Eye (tissue), 1 donor: ENCODE measurements around the gene SSH2.

Source experiments
- DNase-seq: peaks from one replicate; pipeline ENCODE4 v3.0.0-alpha.2; 2015

SSH2 gene

GRCh38 chr17:29583324-29584248 is 346.4 kb downstream of the SSH2 start:
- peak; percentile 23 for DNase-seq

DNA sequence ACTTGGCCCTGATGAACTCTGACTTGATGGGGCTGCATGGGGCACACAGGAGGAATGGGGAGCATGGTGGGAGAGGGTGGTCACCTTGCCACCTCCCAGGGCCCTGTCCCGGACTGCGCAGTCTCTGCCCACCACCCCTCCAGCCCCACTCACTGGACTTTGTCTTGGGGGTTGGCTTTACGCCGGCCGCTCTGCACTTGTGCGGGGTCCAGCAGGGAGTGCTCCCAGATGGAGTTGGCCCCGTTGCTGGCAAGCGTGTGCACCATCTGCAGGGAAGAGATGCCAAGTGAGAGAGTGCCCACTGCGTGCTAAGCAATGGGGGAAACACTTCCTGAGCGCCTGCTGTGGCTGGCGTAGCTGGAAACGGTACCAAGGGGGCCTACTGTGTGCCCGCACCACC is 347.3 kb downstream of the SSH2 start:
- DNase-seq, result no peak

DNA sequence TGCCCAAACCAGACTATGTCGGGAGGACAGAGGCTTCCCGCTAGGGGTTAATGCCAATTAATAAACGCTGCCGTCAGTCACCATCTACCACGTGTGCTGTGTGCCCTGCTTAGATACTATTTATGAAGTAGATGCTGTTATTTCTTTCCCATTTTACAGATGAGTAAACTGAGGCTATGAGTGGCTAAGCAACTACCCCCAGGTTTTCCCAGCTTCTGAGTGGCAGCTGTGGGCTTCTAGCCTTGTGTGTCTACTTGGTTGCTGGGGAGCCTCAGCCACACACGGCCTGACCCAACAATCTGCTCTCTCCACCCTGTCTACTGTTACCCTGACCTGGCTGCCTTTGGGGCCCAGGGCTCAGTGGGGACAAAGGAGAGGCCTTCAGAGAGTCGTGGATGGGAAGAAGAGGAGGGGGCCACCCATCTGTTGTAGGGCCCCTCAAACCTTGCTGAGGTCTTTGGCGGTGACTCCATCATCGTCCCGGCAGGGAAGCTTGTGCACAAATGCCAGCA is 347.7 kb downstream of the SSH2 start:
- DNase-seq, result no peak

DNA sequence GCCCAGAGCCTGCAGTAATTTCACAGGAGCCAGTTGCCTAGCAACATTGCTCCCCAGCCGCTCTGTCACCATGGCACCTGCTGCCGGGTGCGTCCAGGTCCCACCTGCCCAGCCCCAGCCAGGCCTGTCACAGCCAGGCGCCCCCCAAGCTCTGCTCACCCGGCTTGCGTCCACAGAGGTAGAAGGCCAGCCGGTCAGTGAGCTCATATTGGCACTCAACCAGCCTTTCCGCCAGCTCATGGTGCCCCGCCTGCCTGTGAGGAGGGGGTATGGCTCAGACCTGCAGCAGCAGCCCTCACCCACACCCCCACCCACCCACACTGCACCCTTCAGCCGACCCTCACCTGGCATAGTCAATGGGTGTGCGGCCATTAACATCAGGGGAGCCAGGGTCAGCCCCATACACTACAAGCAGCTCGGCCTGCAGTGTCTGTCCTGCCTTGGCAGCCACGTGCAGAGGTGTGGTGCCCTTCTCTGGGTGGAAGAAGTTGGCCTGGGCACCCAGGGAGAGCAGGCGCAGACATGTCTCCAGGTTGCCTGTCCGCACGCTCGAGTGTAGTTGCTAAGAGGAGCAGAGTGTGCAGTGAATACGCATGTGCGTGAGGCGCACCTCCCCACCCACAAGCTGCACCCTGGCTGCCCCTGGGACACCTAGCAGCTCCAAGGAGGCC is 348.3 kb downstream of the SSH2 start:
- DNase-seq, result no peak

DNA sequence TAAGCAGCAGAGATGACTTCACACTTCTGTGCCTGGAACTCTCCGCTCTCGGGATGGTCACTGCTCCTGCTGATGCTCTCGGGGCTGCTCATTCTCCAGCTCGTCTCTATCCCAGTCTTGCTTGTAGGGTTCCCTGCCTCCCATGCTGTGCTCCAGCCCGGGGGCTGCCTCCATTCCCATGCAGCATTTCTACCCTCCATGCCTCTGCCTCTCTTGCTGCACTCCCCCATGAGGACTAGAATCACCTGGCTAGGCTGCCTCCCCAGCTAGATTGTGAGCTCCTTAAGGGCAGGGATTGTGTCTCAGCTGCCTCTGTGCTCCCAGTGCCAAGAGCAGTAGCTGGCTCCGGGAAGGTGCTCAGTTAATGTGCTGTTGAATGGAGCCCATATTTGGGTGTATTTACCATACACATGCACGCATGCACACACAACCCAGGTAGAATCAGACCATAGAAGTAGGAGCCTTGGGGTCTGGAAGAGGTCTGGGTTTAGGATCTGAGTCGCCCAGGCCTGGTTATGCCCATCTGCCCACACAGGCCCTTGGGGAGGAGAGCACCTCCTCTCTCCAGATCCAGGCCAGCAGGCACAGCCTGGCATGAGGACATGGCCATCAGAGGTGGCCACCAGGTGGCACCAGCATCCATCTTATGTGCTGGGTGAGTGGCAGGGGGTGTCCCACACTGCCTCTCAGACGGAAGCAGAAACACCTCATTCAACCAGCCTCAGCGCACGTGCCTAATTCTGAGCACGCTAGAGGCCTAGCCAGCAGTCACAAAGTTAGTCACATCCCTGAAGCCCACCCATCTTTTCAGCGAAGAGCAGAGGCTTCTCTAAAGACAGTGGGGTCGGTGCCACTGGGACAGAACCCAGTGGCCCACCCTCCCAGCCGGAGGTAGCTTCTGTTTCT is 349.9 kb downstream of the SSH2 start:
- DNase-seq, result peak; percentile 91

- no peak for DNase-seq
These were observed 351.2 kb downstream of the SSH2 start for GRCh38 chr17:29578626-29579485.

DNA sequence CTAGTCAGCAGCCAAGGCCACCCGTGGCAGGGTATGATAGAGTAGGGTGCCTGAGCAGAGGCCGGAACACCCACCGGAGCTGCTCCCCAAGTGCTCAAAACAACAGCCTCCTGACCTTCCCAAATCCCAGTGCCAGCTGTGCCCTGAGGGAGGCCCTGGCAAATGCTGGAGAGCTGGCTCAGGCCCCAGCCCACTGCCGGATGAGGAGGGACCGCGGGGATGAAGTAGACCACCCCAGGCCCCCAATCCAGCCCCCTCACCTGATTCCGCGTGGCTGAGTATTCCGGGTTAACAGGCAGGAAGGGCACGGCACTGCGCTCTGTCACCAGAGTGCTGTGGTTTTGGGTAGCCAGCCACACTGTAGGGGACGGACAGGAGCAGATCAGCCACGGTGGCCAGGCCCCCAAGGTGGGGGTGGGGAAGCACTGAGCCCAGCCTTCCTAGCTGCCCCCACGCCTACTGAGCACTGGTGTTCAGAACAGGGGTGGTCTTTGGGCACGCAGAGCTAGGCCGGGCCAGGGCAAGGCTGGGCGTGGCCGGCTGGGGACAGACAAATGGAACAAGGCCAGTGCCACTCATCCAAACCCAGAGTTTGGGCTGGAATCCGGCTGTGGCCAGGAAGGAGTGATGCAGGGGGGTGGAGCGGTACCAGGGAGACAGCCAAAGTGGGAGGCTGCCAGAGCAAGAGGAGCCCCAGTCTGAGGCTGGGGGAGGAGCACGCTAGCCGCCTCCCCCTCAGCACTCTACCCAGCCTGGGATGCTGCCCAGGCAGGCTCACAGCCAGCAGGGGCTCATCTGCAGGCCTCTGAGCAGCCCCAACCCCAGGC is 352.4 kb downstream of the SSH2 start:
- no peak for DNase-seq

DNA sequence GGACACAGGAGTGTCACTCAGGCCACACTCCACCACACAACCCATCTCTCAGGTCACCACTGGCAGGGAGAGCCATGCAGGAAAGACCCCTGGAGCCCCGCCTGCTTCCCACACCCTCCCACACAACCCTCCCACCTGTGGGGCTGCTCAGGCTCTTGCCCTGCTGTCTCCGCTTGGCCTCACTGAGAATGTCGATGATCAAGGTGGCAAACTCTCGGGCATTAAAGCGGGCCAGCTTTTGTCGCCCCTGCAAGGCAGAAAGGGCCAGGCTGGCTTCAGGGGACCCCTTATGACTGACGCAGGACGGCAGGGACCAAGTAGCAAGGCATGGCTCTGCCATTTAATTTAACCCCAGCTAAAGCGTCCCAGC is 353.0 kb downstream of the SSH2 start:
- no peak for DNase-seq

GRCh38 chr17:29576214-29577000 is 353.6 kb downstream of the SSH2 start:
- DNase-seq, result no peak
